Lower leg skin (tissue), 3 donors: ENCODE results near the gene SLC38A11.

ENCODE experiments used
- POLR2A ChIP-seq, 2 donors: fragments of 450-650 bp; IDR thresholded peaks; one replicate each; pipeline ENCODE4 v1.6.1; 2016 to 2017; ENCODE audit warnings: antibody characterized with exemption in 2 of 2, mild to moderate bottlenecking in 1 of 2, moderate library complexity in 1 of 2
- TF ChIP-seq, protein P1 (sequence below), 3 donors: fragments of 450-650 bp; IDR thresholded peaks; one replicate each; pipeline ENCODE4 v1.5.1; 2016; ENCODE audit warnings: antibody characterized with exemption in 3 of 3, mild to moderate bottlenecking in 3 of 3, moderate library complexity in 2 of 3

DNA sequence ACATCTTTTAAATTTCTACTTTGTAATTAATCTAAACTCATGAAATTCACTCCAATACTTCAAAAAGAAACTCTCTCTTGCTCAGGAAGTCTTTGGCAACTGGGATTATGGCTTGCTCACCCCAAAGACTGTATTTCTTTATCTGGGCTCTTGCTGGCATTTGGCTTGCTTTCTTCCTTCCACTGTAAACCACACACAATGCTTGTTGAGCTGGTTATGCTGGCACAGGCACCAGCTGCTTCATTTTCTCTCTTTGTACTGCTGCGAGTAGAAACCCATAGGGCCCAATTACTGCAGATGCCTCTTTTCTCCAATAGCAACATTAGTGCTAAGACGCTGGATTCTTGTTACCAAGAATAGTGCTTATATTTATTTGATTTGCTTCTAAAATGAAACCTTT is 51.4 kb downstream of the SLC38A11 start:
- TF ChIP-seq, protein P1, sequence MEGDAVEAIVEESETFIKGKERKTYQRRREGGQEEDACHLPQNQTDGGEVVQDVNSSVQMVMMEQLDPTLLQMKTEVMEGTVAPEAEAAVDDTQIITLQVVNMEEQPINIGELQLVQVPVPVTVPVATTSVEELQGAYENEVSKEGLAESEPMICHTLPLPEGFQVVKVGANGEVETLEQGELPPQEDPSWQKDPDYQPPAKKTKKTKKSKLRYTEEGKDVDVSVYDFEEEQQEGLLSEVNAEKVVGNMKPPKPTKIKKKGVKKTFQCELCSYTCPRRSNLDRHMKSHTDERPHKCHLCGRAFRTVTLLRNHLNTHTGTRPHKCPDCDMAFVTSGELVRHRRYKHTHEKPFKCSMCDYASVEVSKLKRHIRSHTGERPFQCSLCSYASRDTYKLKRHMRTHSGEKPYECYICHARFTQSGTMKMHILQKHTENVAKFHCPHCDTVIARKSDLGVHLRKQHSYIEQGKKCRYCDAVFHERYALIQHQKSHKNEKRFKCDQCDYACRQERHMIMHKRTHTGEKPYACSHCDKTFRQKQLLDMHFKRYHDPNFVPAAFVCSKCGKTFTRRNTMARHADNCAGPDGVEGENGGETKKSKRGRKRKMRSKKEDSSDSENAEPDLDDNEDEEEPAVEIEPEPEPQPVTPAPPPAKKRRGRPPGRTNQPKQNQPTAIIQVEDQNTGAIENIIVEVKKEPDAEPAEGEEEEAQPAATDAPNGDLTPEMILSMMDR (IDR thresholded peaks at IDR 0.05) = no peak
- no peak for TF ChIP-seq POLR2A (IDR thresholded peaks at IDR 0.05)
